GM18907 (cell line): Measurements from ENCODE around the gene RFK.

Experiments used
- ATAC-seq: cut with Tn5 transposase; IDR thresholded peaks from one replicate; pipeline ENCODE4 v1.9.1; 2021; ENCODE audit warnings: mild to moderate bottlenecking, moderate library complexity; ENCODE audit not compliant: unreplicated experiment

The RFK gene

DNA sequence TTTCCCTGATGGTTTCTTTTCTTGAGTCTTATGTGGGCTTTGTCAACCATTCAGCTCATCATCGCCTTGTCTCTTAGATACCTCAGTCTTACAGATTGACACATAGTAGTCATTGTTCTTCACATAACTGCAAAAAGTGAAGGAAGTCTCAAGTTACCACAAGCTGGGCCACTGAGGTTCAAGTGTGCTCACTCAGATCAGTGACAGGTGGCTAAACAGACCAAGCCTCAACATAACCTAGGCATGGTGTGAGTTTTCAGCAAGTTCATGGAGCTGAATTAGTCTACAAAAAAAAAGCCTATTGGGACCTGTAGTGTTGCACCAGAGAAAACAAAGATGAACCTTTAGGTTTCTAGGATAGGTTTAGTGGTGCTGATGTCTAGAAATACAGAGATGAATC, 58.2 kb downstream of the RFK start:
- no peak for ATAC-seq
